K562 (cell line): ENCODE data around the gene ATP6V0C. TPM values are rescaled to one million over a fixed set of nuclear protein-coding genes. Genes with fewer than 3 reads are reported as not detected.
A peak's percentile ranks its signal among the peaks of the same experiment; 100 is the strongest.
"Not testable (repeated sequence)": the region's sequence is repeated elsewhere in the genome, so short reads cannot be mapped to it uniquely, and the experiment has no call there.

Source experiments
- ATAC-seq: fragments of 200-7000 bp; cut with Tn5 transposase; 3 replicates; pipeline ENCODE4 v1.9.1; 2020; ENCODE audit warnings: moderate library complexity
- BruUV-seq: library from RNA; stranded (reverse); fragments of 400-500 nt; replicated peaks from 2 replicates; lab custom pipeline; 2021; lab: Mats Ljungman, UMichigan
- CTCF ChIA-PET: fragments of 300-600 bp; formaldehyde crosslinking; extraction: SDS; loops from one replicate; lab custom pipeline; 2021; ENCODE audit warnings: low intra/inter-chr PET ratio; lab: Yijun Ruan, JAX
- POLR2A ChIA-PET: fragments of 300-600, 350-650 bp; sonication (Branson Sonifier 250); formaldehyde crosslinking; extraction: SDS; loops from one replicate; lab custom pipeline; 2021; ENCODE audit warnings: antibody characterized with exemption, inconsistent platforms; lab: Yijun Ruan, JAX
- DNase-seq, 4 experiments: peaks; one replicate each; pipeline versions ENCODE4 v3.0.0 to v3.0.0-alpha.2; 2011 to 2018; ENCODE audit warnings: low spot score in 3 of 4, mixed read lengths in 3 of 4; ENCODE audit errors: extremely low read depth in 1 of 4
- FAIRE-seq: peaks from 2 replicates; lab custom pipeline; 2011; peaks lifted over from hg19 to GRCh38; lab: Jason Lieb, UNC
- H2AFZ ChIP-seq: 2 replicates; pipeline ENCODE4 v1.6.0; 2011; ENCODE audit warnings: low read depth, low read length, control low read depth, inconsistent platforms
- H3K27ac ChIP-seq: fragments of 200-600 bp; 3 replicates; pipeline ENCODE4 v1.8.0; 2011; ENCODE audit warnings: low read depth, mild to moderate bottlenecking, control low read depth, inconsistent platforms, low read length, moderate library complexity, mixed read lengths; ENCODE audit errors: extremely low read depth
- H3K27me3 ChIP-seq, 2 experiments: fragments of 300-600 bp in 1 of 2; 2 replicates in 1 of 2; 3 replicates in 1 of 2; pipeline versions ENCODE4 v1.6.0 to v1.8.0; 2011; ENCODE audit warnings: inconsistent platforms in 2 of 2, low read length in 2 of 2, mild to moderate bottlenecking in 1 of 2, mixed read lengths in 1 of 2, moderate library complexity in 1 of 2; ENCODE audit not compliant: control insufficient read depth in 2 of 2, insufficient read depth in 2 of 2
- H3K36me3 ChIP-seq: fragments of 300-600 bp; 3 replicates; pipeline ENCODE4 v1.8.0; 2011; ENCODE audit warnings: mild to moderate bottlenecking, low read length, inconsistent platforms; ENCODE audit not compliant: control insufficient read depth, insufficient read depth
- H3K4me1 ChIP-seq, 2 experiments: fragments of 200-600 bp in 1 of 2; replicated peaks in 1 of 2; 2 replicates in 1 of 2; 3 replicates in 1 of 2; pipeline versions ENCODE4 v1.5.1 to v1.8.0; 2011; ENCODE audit warnings: inconsistent platforms in 2 of 2, low read length in 2 of 2, mild to moderate bottlenecking in 1 of 2, mixed read lengths in 1 of 2, moderate library complexity in 1 of 2; ENCODE audit not compliant: control insufficient read depth in 2 of 2, insufficient read depth in 2 of 2
- H3K4me2 ChIP-seq: 2 replicates; pipeline ENCODE4 v1.6.1; 2011; ENCODE audit warnings: low read length, control low read depth, inconsistent platforms, mixed read lengths; ENCODE audit not compliant: insufficient read depth
- H3K4me3 ChIP-seq: fragments of 200-600 bp; sonication (generic), shearing (Covaris generic); 2 replicates; pipeline ENCODE4 v1.5.1; 2016; ENCODE audit warnings: control low read depth, inconsistent platforms
- H3K79me2 ChIP-seq: fragments of 200-600 bp; 3 replicates; pipeline ENCODE4 v1.8.0; 2011; ENCODE audit warnings: low read length, inconsistent platforms; ENCODE audit not compliant: control insufficient read depth, insufficient read depth
- H3K9ac ChIP-seq, 2 experiments: 2 replicates each; pipeline versions ENCODE4 v1.6.0 to v1.6.1; 2011; ENCODE audit warnings: low read depth in 2 of 2, low read length in 2 of 2, control low read depth in 1 of 2, inconsistent platforms in 1 of 2, mild to moderate bottlenecking in 1 of 2, mixed read lengths in 1 of 2; ENCODE audit not compliant: insufficient read depth in 1 of 2
- H3K9me1 ChIP-seq: one replicate; pipeline ENCODE4 v1.6.0; 2011; ENCODE audit warnings: inconsistent platforms, mild to moderate bottlenecking, low read length, moderate library complexity; ENCODE audit not compliant: control insufficient read depth, insufficient read depth
- H3K9me3 ChIP-seq: replicated peaks from 2 replicates; pipeline ENCODE4 v1.5.1; 2011; ENCODE audit warnings: low read depth, low read length, inconsistent platforms; ENCODE audit not compliant: control insufficient read depth, insufficient read depth
- H4K20me1 ChIP-seq: replicated peaks from 2 replicates; pipeline ENCODE4 v1.6.1; 2011; ENCODE audit warnings: low read length, inconsistent platforms, mixed read lengths; ENCODE audit not compliant: control insufficient read depth, insufficient read depth
- CTCF ChIP-seq, 3 experiments: IDR thresholded peaks in 2 of 3; conservative IDR thresholded peaks in 1 of 3; 2 replicates each; pipeline ENCODE4 v1.5.1; 2011 to 2012; ENCODE audit warnings: low read length in 3 of 3, mild to moderate bottlenecking in 3 of 3, control low read depth in 2 of 3, improper control_type of control experiment in 1 of 3, inconsistent platforms in 1 of 3, low read depth in 1 of 3, mixed read lengths in 1 of 3, moderate library complexity in 1 of 3; ENCODE audit not compliant: insufficient read depth in 2 of 3
- SMC3 ChIP-seq: conservative IDR thresholded peaks from 2 replicates; pipeline ENCODE4 v1.6.1; 2011; ENCODE audit warnings: low read depth, low read length, improper control_type of control experiment; ENCODE audit not compliant: insufficient read depth
- WGBS: fragments of 100-300 bp; shearing (Covaris generic); methylation state at CpG from one replicate; pipeline ENCODE4 v1.1.6; 2016; ENCODE audit warnings: low coverage, mixed read lengths; ENCODE audit not compliant: insufficient coverage; ENCODE audit errors: missing lambda C conversion rate; 5-methylcytosine and 5-hydroxymethylcytosine counted together
- in situ Hi-C: fragments of 300-500 bp; cut with MboI; formaldehyde crosslinking; loops from 4 replicates; pipeline ENCODE4 v1.15.0; 2018; ENCODE audit warnings: inconsistent platforms, mixed read lengths
- intact Hi-C: fragments of 100-400 bp; cut with micrococcal nuclease; formaldehyde crosslinking; loops from 2 replicates; pipeline ENCODE4 v1.14.2; 2022
- polyA plus RNA-seq, 8 experiments: library from polyadenylated mRNA; depleted of rRNA in 4 of 8; stranded (reverse) in 5 of 8; unstranded in 3 of 8; fragments of >200 nt; fragmentation: Nextera tagmentation in 2 of 8; fragmentation: Illumina TruSeq in 1 of 8; extraction: Ambion mirVana in 2 of 8; extraction: Trizol in 1 of 8; gene quantifications; 2 replicates each; pipeline versions ENCODE4 v1.2.1 to v1.2.3, GENCODE V29; 2011 to 2014; ENCODE audit warnings: inconsistent platforms in 1 of 8, missing spikeins in 1 of 8
- total RNA-seq, 7 experiments: library from RNA; depleted of rRNA in 6 of 7; stranded (reverse); fragments of >200 nt in 6 of 7; fragmentation: Illumina TruSeq in 2 of 7; extraction: Trizol in 2 of 7; gene quantifications; 2 replicates each; pipeline versions ENCODE4 v1.2.1 to v1.2.3, GENCODE V29; 2011 to 2021; ENCODE audit warnings: low replicate concordance in 1 of 7

The ATP6V0C gene
- total and polyA plus RNA-seq, 9 of the 15 experiments (the other 6 are each of a cell fraction or from before 2014, with no cell fraction given): 2.9 to 228 (median 22.7) TPM

GRCh38 chr16:2560798-2561133, 47.0 kb downstream of the ATP6V0C start:
- H3K9ac ChIP-seq, DNase-seq, H3K4me1 ChIP-seq, intact Hi-C loops, in situ Hi-C loops, H4K20me1 ChIP-seq, H3K4me2 ChIP-seq, H3K36me3 ChIP-seq, H3K9me1 ChIP-seq, H2AFZ ChIP-seq, H3K27ac ChIP-seq, CTCF ChIA-PET, H3K79me2 ChIP-seq, BruUV-seq, H3K27me3 ChIP-seq, H3K9me3 ChIP-seq, H3K4me3 ChIP-seq, POLR2A ChIA-PET: not testable (repeated sequence)
- ATAC-seq: peak; percentile 99
- WGBS: 0% methylated on average over 1 of the region's 4 CpGs
- FAIRE-seq: peak; percentile 88
- TF ChIP-seq SMC3: 0 out of 2 replicates have a peak, but pooled peaks have one; percentile 25
- TF ChIP-seq CTCF (IDR thresholded peaks at IDR 0.05 in 2 of 3, conservative IDR thresholded peaks at IDR 0.05 in 1 of 3; ENCODE audit: insufficient read depth in 2 of 3, low read depth in 1 of 3, low read length in 3 of 3): peak in 2 of 3 experiments; percentile 36 to 37; a peak in 4 of 6 replicates

- FAIRE-seq, H3K27ac ChIP-seq, H3K27me3 ChIP-seq, H3K4me2 ChIP-seq, intact Hi-C loops, H4K20me1 ChIP-seq, in situ Hi-C loops, H3K9me1 ChIP-seq, H3K79me2 ChIP-seq, H2AFZ ChIP-seq, DNase-seq, H3K9me3 ChIP-seq, H3K9ac ChIP-seq, H3K36me3 ChIP-seq, H3K4me1 ChIP-seq, CTCF ChIA-PET, POLR2A ChIA-PET, ATAC-seq, BruUV-seq, H3K4me3 ChIP-seq: not testable (repeated sequence)
- no CpG with 5 or more reads among the region's 6 CpGs for WGBS
These were observed 53.8 kb downstream of the ATP6V0C start for GRCh38 chr16:2567506-2567905.

DNA sequence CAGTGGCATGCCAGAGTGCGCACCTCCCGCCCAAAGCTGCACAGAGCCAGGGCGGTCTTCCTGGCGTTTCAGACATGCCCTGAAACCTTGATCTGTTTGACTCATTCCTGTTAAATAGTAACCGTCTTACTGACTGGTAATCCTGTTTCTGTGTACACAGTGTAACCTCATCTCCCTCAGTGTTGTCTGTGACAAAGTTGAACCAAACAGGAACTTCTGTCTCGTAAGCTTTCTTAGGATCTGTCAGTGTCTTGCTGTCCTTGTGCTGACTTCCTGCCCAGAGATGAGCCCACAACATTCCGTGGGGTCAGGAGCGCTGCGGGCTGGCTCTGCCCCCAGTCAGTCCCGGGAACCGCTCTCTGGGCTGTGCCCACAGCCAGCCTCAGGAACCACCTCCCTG, 54.8 kb downstream of the ATP6V0C start:
- H3K9me3 ChIP-seq, H3K9me1 ChIP-seq, H3K4me3 ChIP-seq, H3K79me2 ChIP-seq, FAIRE-seq, intact Hi-C loops, H2AFZ ChIP-seq, H3K27me3 ChIP-seq, H3K4me1 ChIP-seq, DNase-seq, H3K9ac ChIP-seq, BruUV-seq, POLR2A ChIA-PET, H3K4me2 ChIP-seq, H3K27ac ChIP-seq, H4K20me1 ChIP-seq, H3K36me3 ChIP-seq, CTCF ChIA-PET, ATAC-seq, in situ Hi-C loops: not testable (repeated sequence)
- WGBS: no CpG with 5 or more reads among the region's 11 CpGs
